Smooth muscle cell (in vitro differentiated cells): ENCODE measurements around the gene TGFB1I1. TPM values are rescaled to one million over a fixed set of nuclear protein-coding genes. Genes with fewer than 3 reads are reported as not detected.

Experiments
- DNase-seq: peaks from one replicate; lab custom pipeline; 2025; ENCODE audit not compliant: unreplicated experiment; lab: John Stamatoyannopoulos, UW
- H2AFZ ChIP-seq: fragments of 200-600 bp; sonication (generic); 2 replicates; pipeline ENCODE4 v1.6.0; 2016; ENCODE audit warnings: antibody characterized with exemption, low read depth, mild to moderate bottlenecking
- H3F3A ChIP-seq: fragments of 200-600 bp; sonication (generic); 2 replicates; pipeline ENCODE4 v1.6.0; 2017; ENCODE audit warnings: antibody characterized with exemption, low read depth
- H3K27ac ChIP-seq: fragments of 200-600 bp; sonication (generic); 2 replicates; pipeline ENCODE4 v1.5.1; 2016; ENCODE audit warnings: low read depth, mild to moderate bottlenecking
- H3K27me3 ChIP-seq: fragments of 200-600 bp; sonication (generic); 2 replicates; pipeline ENCODE4 v1.6.1; 2016; ENCODE audit warnings: low read depth, mild to moderate bottlenecking
- H3K36me3 ChIP-seq: fragments of 200-600 bp; sonication (generic); 2 replicates; pipeline ENCODE4 v1.5.1; 2016; ENCODE audit warnings: low read depth
- H3K4me1 ChIP-seq: fragments of 200-600 bp; sonication (generic); 2 replicates; pipeline ENCODE4 v1.5.1; 2016; ENCODE audit warnings: low read depth
- H3K4me2 ChIP-seq: fragments of 200-600 bp; sonication (generic); 2 replicates; pipeline ENCODE4 v1.6.0; 2016; ENCODE audit warnings: mild to moderate bottlenecking
- H3K4me3 ChIP-seq: fragments of 200-600 bp; sonication (generic); 2 replicates; pipeline ENCODE4 v1.5.1; 2016; ENCODE audit warnings: mild to moderate bottlenecking
- H3K79me2 ChIP-seq: fragments of 200-600 bp; sonication (generic); 2 replicates; pipeline ENCODE4 v1.6.0; 2016; ENCODE audit warnings: low read depth, mild to moderate bottlenecking
- H3K9ac ChIP-seq: fragments of 200-600 bp; sonication (generic); 2 replicates; pipeline ENCODE4 v1.6.0; 2016; ENCODE audit warnings: low read depth
- H3K9me3 ChIP-seq: fragments of 200-600 bp; sonication (generic); replicated peaks from 2 replicates; pipeline ENCODE4 v1.5.1; 2016; ENCODE audit warnings: low read depth
- H4K20me1 ChIP-seq: fragments of 200-600 bp; sonication (generic); 2 replicates; pipeline ENCODE4 v1.6.0; 2016; ENCODE audit warnings: low read depth
- WGBS: methylation state at CpG from one replicate; pipeline ENCODE4 v1.1.7; 2016; ENCODE audit warnings: low lambda C conversion rate; 5-methylcytosine and 5-hydroxymethylcytosine counted together
- polyA plus RNA-seq: library from polyadenylated mRNA; unstranded; fragments of >200 nt; fragmentation: Nextera tagmentation; extraction: Ambion mirVana; gene quantifications from 2 replicates; pipeline ENCODE4 v1.2.1, GENCODE V29; 2016
- total RNA-seq: library from RNA; depleted of rRNA; stranded (reverse); fragments of >200 nt; gene quantifications from 2 replicates; pipeline ENCODE4 v1.2.3, GENCODE V29; 2014
- TF ChIP-seq, protein P1 (sequence below): fragments of 200-600 bp; sonication (generic); IDR thresholded peaks from 2 replicates; pipeline ENCODE4 v1.5.1; 2017; ENCODE audit warnings: borderline replicate concordance, mild to moderate bottlenecking, antibody characterized with exemption; ENCODE audit not compliant: insufficient read depth, poor library complexity, severe bottlenecking

TGFB1I1 gene
- total and polyA plus RNA-seq, 2 experiments from 2014 or later, result 73.0 to 203 TPM

DNA sequence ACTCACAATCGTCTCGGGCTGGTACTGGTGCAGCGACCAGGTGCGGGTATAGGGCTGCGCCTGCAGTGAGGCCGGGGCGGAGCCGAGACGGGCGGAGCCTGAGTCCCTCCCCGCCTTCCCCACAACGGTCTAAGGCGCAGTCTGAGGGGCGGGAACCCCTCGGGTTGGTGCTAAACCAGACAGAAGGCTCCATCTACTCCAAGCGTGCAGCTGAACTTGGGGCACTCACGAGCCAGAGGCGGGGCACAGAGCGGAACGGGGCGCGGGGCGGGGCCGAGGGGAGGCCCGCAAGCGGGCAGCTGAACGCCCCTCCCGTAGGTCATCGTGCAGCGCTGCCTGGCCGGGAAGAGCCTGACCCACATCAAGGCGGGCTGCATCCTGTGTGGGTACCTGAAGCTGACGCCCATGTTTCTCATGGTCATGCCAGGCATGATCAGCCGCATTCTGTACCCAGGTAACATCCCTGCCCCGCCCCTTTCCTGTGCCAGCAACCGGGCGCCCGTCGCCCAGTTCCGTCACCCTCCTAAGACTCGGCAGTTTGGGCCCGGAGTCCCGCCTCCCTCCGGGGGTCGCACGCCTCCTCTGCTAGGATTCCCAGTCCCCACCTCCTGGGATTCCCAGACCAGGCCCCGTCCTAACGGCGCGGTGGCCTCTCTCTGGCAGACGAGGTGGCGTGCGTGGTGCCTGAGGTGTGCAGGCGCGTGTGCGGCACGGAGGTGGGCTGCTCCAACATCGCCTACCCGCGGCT lies 15.9 kb downstream of the TGFB1I1 start:
- Histone ChIP-seq H3K9me3 (no peaks in the 10 kb centered on the region), H3K36me3 (no peaks in the 10 kb centered on the region), H3K27me3 (peaks cover 32% of the 10 kb centered on the region), H3K9ac (no peak overlapping the region), H3F3A (no peaks in the 10 kb centered on the region), H2AFZ (no peak overlapping the region), H3K4me1 (peaks cover 8% of the 10 kb centered on the region), H3K27ac (no peak overlapping the region), H3K4me2 (peak overlapping the region; percentile 99), H4K20me1 (peaks cover 6% of the 10 kb centered on the region), H3K79me2 (no peaks in the 10 kb centered on the region), H3K4me3 (peak overlapping the region; percentile 60)
- no peak for DNase-seq
- 3% methylated on average over 44 of the region's 60 CpGs for WGBS
- TF ChIP-seq, protein P1, sequence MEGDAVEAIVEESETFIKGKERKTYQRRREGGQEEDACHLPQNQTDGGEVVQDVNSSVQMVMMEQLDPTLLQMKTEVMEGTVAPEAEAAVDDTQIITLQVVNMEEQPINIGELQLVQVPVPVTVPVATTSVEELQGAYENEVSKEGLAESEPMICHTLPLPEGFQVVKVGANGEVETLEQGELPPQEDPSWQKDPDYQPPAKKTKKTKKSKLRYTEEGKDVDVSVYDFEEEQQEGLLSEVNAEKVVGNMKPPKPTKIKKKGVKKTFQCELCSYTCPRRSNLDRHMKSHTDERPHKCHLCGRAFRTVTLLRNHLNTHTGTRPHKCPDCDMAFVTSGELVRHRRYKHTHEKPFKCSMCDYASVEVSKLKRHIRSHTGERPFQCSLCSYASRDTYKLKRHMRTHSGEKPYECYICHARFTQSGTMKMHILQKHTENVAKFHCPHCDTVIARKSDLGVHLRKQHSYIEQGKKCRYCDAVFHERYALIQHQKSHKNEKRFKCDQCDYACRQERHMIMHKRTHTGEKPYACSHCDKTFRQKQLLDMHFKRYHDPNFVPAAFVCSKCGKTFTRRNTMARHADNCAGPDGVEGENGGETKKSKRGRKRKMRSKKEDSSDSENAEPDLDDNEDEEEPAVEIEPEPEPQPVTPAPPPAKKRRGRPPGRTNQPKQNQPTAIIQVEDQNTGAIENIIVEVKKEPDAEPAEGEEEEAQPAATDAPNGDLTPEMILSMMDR, result no peak

DNA sequence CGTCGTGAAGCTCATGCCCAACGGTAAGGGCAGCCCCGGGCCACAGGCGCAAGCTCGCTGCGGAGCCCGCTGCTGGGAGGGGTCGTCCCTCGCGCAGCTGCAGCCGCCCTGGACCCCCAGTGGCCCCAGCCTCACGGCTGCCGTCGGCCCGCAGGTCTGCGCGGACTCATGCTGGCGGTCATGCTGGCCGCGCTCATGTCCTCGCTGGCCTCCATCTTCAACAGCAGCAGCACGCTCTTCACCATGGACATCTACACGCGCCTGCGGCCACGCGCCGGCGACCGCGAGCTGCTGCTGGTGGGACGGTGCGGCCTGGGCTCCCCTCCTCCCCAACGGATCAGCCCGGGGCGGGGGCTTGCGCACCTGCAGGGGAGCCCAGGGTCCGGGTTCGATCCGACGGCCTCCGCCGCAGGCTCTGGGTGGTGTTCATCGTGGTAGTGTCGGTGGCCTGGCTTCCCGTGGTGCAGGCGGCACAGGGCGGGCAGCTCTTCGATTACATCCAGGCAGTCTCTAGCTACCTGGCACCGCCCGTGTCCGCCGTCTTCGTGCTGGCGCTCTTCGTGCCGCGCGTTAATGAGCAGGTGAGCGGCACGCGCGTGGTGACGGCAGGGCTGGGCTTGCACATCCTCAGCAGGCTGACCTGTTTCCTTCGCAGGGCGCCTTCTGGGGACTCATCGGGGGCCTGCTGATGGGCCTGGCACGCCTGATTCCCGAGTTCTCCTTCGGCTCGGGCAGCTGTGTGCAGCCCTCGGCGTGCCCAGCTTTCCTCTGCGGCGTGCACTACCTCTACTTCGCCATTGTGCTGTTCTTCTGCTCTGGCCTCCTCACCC lies 16.7 kb downstream of the TGFB1I1 start:
- H4K20me1 ChIP-seq, result peaks cover 6% of the 10 kb centered on the region
- no peak overlapping the region for H3K9ac ChIP-seq
- H3K79me2 ChIP-seq, result no peaks in the 10 kb centered on the region
- no peaks in the 10 kb centered on the region for H3K9me3 ChIP-seq
- TF ChIP-seq, protein P1, result no peak
- no peaks in the 10 kb centered on the region for H3F3A ChIP-seq
- peak overlapping the region; percentile 99 for H3K4me2 ChIP-seq
- peak overlapping the region; percentile 60 for H3K4me3 ChIP-seq
- H3K36me3 ChIP-seq, result no peaks in the 10 kb centered on the region
- H3K27me3 ChIP-seq, result peaks cover 32% of the 10 kb centered on the region
- WGBS, result 53% methylated on average over 64 of the region's 77 CpGs
- no peak overlapping the region for H2AFZ ChIP-seq
- no peak overlapping the region for H3K27ac ChIP-seq
- no peak for DNase-seq
- H3K4me1 ChIP-seq, result peaks cover 8% of the 10 kb centered on the region

DNA sequence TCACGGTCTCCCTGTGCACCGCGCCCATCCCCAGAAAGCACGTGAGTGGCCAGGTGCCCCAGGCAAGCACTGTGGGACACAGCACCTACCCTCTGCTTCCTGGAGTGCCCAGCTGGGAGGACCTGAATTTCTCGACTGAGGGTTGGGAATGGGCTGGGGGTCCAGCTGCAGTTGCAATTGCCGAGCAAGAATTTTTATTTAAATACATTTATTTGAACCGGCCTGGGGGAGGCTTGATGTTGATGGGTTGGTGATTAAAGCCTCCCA lies 17.3 kb downstream of the TGFB1I1 start:
- Histone ChIP-seq H3K27ac (no peak overlapping the region), H3K4me1 (peaks cover 8% of the 10 kb centered on the region), H4K20me1 (peaks cover 6% of the 10 kb centered on the region), H3K4me2 (no peak overlapping the region), H2AFZ (no peak overlapping the region), H3K9me3 (no peaks in the 10 kb centered on the region), H3K27me3 (peaks cover 32% of the 10 kb centered on the region), H3K9ac (no peak overlapping the region), H3K36me3 (no peaks in the 10 kb centered on the region), H3K79me2 (no peaks in the 10 kb centered on the region), H3K4me3 (no peak overlapping the region), H3F3A (no peaks in the 10 kb centered on the region)
- 93% methylated on average over 7 of the region's 7 CpGs for WGBS
- no peak for DNase-seq
- TF ChIP-seq, protein P1, result no peak
